ENCODE data around the gene LMO7.

The LMO7 gene

DNA sequence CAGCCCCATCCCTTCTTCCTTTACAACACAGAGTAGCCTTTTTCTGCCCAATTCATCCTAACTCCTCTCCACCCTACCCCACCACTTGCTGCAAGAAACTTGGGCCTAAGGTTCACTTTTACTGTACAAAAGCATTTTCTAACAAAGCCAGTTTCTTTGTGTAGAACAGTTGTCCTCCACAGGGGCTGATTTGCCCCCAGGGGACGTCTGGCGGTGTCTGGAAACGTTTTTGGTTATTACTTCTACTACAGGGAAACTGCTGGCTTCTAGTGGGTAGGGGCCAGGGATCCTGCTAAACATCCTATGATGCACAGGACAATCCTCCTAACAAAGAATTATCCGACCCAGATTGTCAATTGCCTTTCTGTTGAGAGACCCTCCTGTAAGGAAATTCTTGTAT is 7.3 kb upstream of the LMO7 start:
- Histone ChIP-seq H3K9me3 (ENCODE audit: control insufficient read depth, insufficient read depth, low read length) (no peaks in the 10 kb centered on the region), H3K4me1 (ENCODE audit: control insufficient read depth, insufficient read depth, low read length) (no peaks in the 10 kb centered on the region), H3K4me3 (ENCODE audit: low read depth, low read length) (no peak overlapping the region), H3K9ac (ENCODE audit: low read depth, low read length) (no peak overlapping the region), H3K36me3 (ENCODE audit: control insufficient read depth, insufficient read depth, low read length) (no peaks in the 10 kb centered on the region), H3K27me3 (ENCODE audit: control insufficient read depth, insufficient read depth, low read length) (no peaks in the 10 kb centered on the region)

- Histone ChIP-seq H3K4me1 (ENCODE audit: control insufficient read depth, insufficient read depth, low read length) (no peaks in the 10 kb centered on the region), H3K4me3 (ENCODE audit: low read depth, low read length) (no peak overlapping the region), H3K9ac (ENCODE audit: low read depth, low read length) (no peak overlapping the region), H3K27me3 (ENCODE audit: control insufficient read depth, insufficient read depth, low read length) (peaks cover 17% of the 10 kb centered on the region), H3K36me3 (ENCODE audit: control insufficient read depth, insufficient read depth, low read length) (no peaks in the 10 kb centered on the region), H3K9me3 (ENCODE audit: control insufficient read depth, insufficient read depth, low read length) (no peaks in the 10 kb centered on the region)
These were observed 2.8 kb upstream of the LMO7 start for GRCh38 chr13:75633285-75633684.

- Histone ChIP-seq H3K9ac (ENCODE audit: low read depth, low read length) (peak overlapping the region; percentile 12), H3K36me3 (ENCODE audit: control insufficient read depth, insufficient read depth, low read length) (no peaks in the 10 kb centered on the region), H3K4me3 (ENCODE audit: low read depth, low read length) (peak overlapping the region; percentile 64), H3K27me3 (ENCODE audit: control insufficient read depth, insufficient read depth, low read length) (peaks cover 28% of the 10 kb centered on the region), H3K9me3 (ENCODE audit: control insufficient read depth, insufficient read depth, low read length) (no peaks in the 10 kb centered on the region), H3K4me1 (ENCODE audit: control insufficient read depth, insufficient read depth, low read length) (peaks cover 1% of the 10 kb centered on the region)
These were observed 866 bp upstream of the LMO7 start for GRCh38 chr13:75635101-75635827.

- H3K4me3 ChIP-seq (ENCODE audit: low read depth, low read length), result peak overlapping the region; percentile 84
These were observed 478 bp downstream of the LMO7 start for GRCh38 chr13:75636436-75637180.

GRCh38 chr13:75637181-75637750 is 1.1 kb downstream of the LMO7 start:
- Histone ChIP-seq H3K4me3 (ENCODE audit: low read depth, low read length) (peak overlapping the region; percentile 84), H3K36me3 (ENCODE audit: control insufficient read depth, insufficient read depth, low read length) (no peaks in the 10 kb centered on the region), H3K27me3 (ENCODE audit: control insufficient read depth, insufficient read depth, low read length) (peaks cover 28% of the 10 kb centered on the region), H3K9ac (ENCODE audit: low read depth, low read length) (no peak overlapping the region), H3K4me1 (ENCODE audit: control insufficient read depth, insufficient read depth, low read length) (peaks cover 8% of the 10 kb centered on the region), H3K9me3 (ENCODE audit: control insufficient read depth, insufficient read depth, low read length) (no peaks in the 10 kb centered on the region)

More at GRCh38 chr13:75636436-75637180, 478 bp downstream of the LMO7 start:
- H3K9me3 ChIP-seq (ENCODE audit: control insufficient read depth, insufficient read depth, low read length), result no peaks in the 10 kb centered on the region
- peaks cover 8% of the 10 kb centered on the region for H3K4me1 ChIP-seq (ENCODE audit: control insufficient read depth, insufficient read depth, low read length)
- peak overlapping the region; percentile 49 for H3K9ac ChIP-seq (ENCODE audit: low read depth, low read length)
- H3K36me3 ChIP-seq (ENCODE audit: control insufficient read depth, insufficient read depth, low read length), result no peaks in the 10 kb centered on the region
- H3K27me3 ChIP-seq (ENCODE audit: control insufficient read depth, insufficient read depth, low read length), result peaks cover 28% of the 10 kb centered on the region

- no peaks in the 10 kb centered on the region for H3K9me3 ChIP-seq (ENCODE audit: control insufficient read depth, insufficient read depth, low read length)
- peaks cover 8% of the 10 kb centered on the region for H3K4me1 ChIP-seq (ENCODE audit: control insufficient read depth, insufficient read depth, low read length)
- no peak overlapping the region for H3K4me3 ChIP-seq (ENCODE audit: low read depth, low read length)
- peaks cover 28% of the 10 kb centered on the region for H3K27me3 ChIP-seq (ENCODE audit: control insufficient read depth, insufficient read depth, low read length)
- no peaks in the 10 kb centered on the region for H3K36me3 ChIP-seq (ENCODE audit: control insufficient read depth, insufficient read depth, low read length)
- no peak overlapping the region for H3K9ac ChIP-seq (ENCODE audit: low read depth, low read length)
These were observed 3.3 kb downstream of the LMO7 start for GRCh38 chr13:75639454-75639853.

- Histone ChIP-seq H3K9me3 (ENCODE audit: control insufficient read depth, insufficient read depth, low read length) (no peaks in the 10 kb centered on the region), H3K4me1 (ENCODE audit: control insufficient read depth, insufficient read depth, low read length) (peaks cover 8% of the 10 kb centered on the region), H3K36me3 (ENCODE audit: control insufficient read depth, insufficient read depth, low read length) (no peaks in the 10 kb centered on the region), H3K9ac (ENCODE audit: low read depth, low read length) (no peak overlapping the region), H3K4me3 (ENCODE audit: low read depth, low read length) (no peak overlapping the region), H3K27me3 (ENCODE audit: control insufficient read depth, insufficient read depth, low read length) (peaks cover 25% of the 10 kb centered on the region)
These were observed 4.9 kb downstream of the LMO7 start for GRCh38 chr13:75641026-75641425.

- H3K27me3 ChIP-seq (ENCODE audit: control insufficient read depth, insufficient read depth, low read length), result peaks cover 12% of the 10 kb centered on the region
These were observed 7.1 kb downstream of the LMO7 start for GRCh38 chr13:75643182-75643581.

DNA sequence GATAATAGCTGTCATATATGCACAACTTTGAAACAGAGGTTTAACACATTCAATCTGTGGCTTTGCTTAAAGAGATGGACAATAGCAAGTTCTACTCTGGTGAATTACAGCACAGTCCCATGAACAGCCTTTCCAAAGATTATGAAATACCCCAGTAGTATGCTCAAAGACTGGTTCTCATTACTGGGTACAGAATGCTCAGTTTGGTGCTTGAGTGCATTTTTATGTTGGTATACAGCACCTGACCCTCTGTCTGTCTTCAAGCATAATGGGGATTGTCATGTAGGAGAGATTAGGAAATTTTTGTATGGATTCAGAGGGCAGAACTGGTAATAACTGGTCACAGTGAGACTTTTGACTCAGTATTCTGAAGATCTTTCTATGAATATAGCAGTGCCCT is 7.6 kb downstream of the LMO7 start:
- peaks cover 7% of the 10 kb centered on the region for H3K27me3 ChIP-seq (ENCODE audit: control insufficient read depth, insufficient read depth, low read length)
- H3K9me3 ChIP-seq (ENCODE audit: control insufficient read depth, insufficient read depth, low read length), result no peaks in the 10 kb centered on the region
- H3K9ac ChIP-seq (ENCODE audit: low read depth, low read length), result no peak overlapping the region
- H3K36me3 ChIP-seq (ENCODE audit: control insufficient read depth, insufficient read depth, low read length), result no peaks in the 10 kb centered on the region
- no peak overlapping the region for H3K4me3 ChIP-seq (ENCODE audit: low read depth, low read length)
- H3K4me1 ChIP-seq (ENCODE audit: control insufficient read depth, insufficient read depth, low read length), result peaks cover 8% of the 10 kb centered on the region

More at GRCh38 chr13:75643182-75643581, 7.1 kb downstream of the LMO7 start:
- no peaks in the 10 kb centered on the region for H3K36me3 ChIP-seq (ENCODE audit: control insufficient read depth, insufficient read depth, low read length)
- peaks cover 8% of the 10 kb centered on the region for H3K4me1 ChIP-seq (ENCODE audit: control insufficient read depth, insufficient read depth, low read length)
- H3K9ac ChIP-seq (ENCODE audit: low read depth, low read length), result no peak overlapping the region
- no peak overlapping the region for H3K4me3 ChIP-seq (ENCODE audit: low read depth, low read length)
- no peaks in the 10 kb centered on the region for H3K9me3 ChIP-seq (ENCODE audit: control insufficient read depth, insufficient read depth, low read length)

GRCh38 chr13:75645141-75645540 is 9.0 kb downstream of the LMO7 start:
- Histone ChIP-seq H3K27me3 (ENCODE audit: control insufficient read depth, insufficient read depth, low read length) (no peaks in the 10 kb centered on the region), H3K9ac (ENCODE audit: low read depth, low read length) (no peak overlapping the region), H3K4me3 (ENCODE audit: low read depth, low read length) (no peak overlapping the region), H3K4me1 (ENCODE audit: control insufficient read depth, insufficient read depth, low read length) (peaks cover 7% of the 10 kb centered on the region), H3K36me3 (ENCODE audit: control insufficient read depth, insufficient read depth, low read length) (no peaks in the 10 kb centered on the region), H3K9me3 (ENCODE audit: control insufficient read depth, insufficient read depth, low read length) (no peaks in the 10 kb centered on the region)

GRCh38 chr13:75647126-75647784 is 11.1 kb downstream of the LMO7 start:
- no peaks in the 10 kb centered on the region for H3K4me1 ChIP-seq (ENCODE audit: control insufficient read depth, insufficient read depth, low read length)
- no peak overlapping the region for H3K4me3 ChIP-seq (ENCODE audit: low read depth, low read length)
- H3K27me3 ChIP-seq (ENCODE audit: control insufficient read depth, insufficient read depth, low read length), result no peaks in the 10 kb centered on the region
- H3K36me3 ChIP-seq (ENCODE audit: control insufficient read depth, insufficient read depth, low read length), result no peaks in the 10 kb centered on the region
- no peaks in the 10 kb centered on the region for H3K9me3 ChIP-seq (ENCODE audit: control insufficient read depth, insufficient read depth, low read length)
- H3K9ac ChIP-seq (ENCODE audit: low read depth, low read length), result no peak overlapping the region

All from iPS-15b (cell line).